GM10266 (cell line): ENCODE measurements around the gene SPIN2A.
"Not testable (repeated sequence)": the region's sequence is repeated elsewhere in the genome, so short reads cannot be mapped to it uniquely, and the experiment has no call there.

Experiments
- DNase-seq: peaks from one replicate; pipeline ENCODE4 v3.0.0; 2012; ENCODE audit errors: extremely low spot score
- TF ChIP-seq, protein P1 (sequence below): IDR thresholded peaks from 2 replicates; pipeline ENCODE4 v1.5.1; 2012; ENCODE audit warnings: mild to moderate bottlenecking, low read depth; ENCODE audit not compliant: control insufficient read depth, insufficient read depth; ENCODE audit errors: missing control alignments

The SPIN2A gene

DNA sequence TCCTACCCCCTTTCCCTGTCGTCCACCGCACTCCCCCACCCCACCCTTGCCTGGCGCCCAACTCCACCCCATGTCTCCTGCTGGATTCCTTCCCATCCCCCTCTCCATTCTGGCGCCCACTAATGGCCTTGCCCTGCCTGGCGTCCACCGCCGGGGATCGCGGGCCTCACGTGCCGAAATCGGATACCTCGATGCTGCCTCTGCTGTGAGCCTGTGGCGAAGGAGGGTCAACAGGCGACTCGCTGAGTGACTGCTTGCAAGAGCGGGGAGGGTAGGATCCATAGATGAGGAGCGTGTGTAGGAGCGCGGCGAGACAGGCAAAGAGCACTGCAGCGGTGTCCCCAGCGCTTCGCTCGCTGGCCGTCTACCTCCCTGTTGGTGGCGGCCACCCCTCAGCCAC, at the start of gene SPIN2A:
SPIN2A (minus strand) TSS at position 325 of the 400 bp plus-strand sequence. CDS start 800 bp downstream, outside the sequence.
- DNase-seq: not testable (repeated sequence)

DNA sequence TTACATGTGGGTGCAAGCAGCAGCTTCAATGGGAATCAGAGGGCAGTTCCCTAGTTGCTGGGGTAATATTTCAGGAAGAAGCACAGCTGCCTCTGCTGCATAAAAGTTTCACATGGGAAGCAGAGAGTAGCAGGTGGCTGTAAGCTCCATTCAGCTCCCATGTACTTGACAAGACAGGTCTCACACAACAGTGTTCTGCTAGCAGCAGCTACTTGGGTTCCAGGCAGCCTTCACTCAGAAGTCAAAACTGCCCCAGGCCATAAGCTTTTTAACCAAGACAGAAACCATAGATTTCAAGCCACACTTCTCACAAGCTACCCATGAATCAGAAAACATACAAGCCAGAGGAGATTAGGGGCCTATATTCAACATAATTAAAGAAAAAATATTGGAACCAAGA, 41.4 kb upstream of the SPIN2A start:
- DNase-seq: no peak
- TF ChIP-seq, protein P1, sequence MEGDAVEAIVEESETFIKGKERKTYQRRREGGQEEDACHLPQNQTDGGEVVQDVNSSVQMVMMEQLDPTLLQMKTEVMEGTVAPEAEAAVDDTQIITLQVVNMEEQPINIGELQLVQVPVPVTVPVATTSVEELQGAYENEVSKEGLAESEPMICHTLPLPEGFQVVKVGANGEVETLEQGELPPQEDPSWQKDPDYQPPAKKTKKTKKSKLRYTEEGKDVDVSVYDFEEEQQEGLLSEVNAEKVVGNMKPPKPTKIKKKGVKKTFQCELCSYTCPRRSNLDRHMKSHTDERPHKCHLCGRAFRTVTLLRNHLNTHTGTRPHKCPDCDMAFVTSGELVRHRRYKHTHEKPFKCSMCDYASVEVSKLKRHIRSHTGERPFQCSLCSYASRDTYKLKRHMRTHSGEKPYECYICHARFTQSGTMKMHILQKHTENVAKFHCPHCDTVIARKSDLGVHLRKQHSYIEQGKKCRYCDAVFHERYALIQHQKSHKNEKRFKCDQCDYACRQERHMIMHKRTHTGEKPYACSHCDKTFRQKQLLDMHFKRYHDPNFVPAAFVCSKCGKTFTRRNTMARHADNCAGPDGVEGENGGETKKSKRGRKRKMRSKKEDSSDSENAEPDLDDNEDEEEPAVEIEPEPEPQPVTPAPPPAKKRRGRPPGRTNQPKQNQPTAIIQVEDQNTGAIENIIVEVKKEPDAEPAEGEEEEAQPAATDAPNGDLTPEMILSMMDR: no peak

DNA sequence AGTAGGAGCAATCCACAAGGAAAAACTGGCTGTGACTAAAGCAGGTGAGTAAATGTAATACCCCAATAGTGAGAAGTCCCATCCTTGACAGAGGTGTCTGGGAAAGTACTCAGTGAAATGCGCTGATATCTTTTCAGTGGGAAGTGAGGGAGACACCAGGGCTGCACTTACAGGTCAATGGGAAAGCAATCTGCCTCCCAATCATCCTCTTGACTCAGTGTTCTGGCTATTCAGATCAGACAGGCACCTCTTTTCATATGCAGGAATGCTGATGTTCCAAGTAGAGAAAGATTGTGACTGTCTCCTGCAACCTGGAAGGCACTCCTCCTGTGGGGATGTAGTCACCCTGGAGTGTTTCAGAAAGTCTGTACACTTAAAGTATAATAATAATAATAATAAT, 39.9 kb upstream of the SPIN2A start:
- DNase-seq: no peak
- TF ChIP-seq, protein P1: no peak

DNA sequence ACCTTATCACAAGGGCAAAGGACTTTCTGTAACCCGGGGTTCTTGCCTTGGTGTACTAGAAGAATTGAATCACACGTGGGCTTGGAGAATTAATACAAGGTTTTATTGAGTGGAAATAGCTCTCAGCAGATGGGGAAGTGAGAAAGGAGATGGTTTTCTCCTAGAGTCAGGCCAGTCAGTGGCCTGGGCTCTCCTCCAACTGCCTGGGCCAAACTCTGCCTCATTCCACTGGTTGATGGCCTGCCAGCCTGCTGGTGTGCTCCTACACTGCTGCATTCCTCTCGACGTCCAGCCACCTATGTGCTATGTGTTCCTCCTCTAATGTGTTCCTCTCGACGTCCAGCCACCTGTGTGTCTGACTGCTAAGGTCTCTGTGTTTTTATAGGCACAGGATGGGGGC, 35.3 kb upstream of the SPIN2A start:
- DNase-seq: no peak
- TF ChIP-seq, protein P1: no peak

DNA sequence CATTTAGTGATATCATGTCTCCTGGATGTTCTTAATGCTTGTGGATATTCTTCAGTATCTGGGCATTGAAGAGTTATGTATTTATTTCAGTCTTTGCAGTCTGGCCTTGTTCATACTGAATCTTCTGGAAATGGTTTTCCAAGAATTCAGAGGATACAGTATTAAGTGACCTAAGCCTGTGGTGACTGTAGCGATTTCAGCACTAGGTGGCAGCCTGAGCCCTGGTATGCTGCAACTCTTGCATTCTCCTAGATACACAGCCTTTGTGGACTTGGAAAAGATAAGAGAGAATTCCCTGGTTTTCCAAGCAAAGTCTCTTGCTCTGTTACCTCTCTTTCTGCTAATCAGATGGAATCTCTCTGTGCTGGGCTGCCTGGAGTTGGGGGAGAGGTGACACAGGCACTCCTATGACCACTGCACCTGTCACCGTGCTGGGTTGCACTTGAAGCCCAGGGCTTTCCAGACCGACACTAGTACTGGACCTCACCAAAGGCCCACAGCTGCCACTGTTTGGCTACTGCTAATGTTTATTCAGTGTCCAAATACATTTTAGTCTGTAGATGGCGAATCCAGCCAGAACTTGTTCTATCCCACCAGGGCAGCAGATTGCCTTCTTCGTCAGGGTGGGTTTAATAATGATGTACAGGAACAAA, 19.3 kb upstream of the SPIN2A start:
- TF ChIP-seq, protein P1: peak; percentile 39
- DNase-seq: no peak

DNA sequence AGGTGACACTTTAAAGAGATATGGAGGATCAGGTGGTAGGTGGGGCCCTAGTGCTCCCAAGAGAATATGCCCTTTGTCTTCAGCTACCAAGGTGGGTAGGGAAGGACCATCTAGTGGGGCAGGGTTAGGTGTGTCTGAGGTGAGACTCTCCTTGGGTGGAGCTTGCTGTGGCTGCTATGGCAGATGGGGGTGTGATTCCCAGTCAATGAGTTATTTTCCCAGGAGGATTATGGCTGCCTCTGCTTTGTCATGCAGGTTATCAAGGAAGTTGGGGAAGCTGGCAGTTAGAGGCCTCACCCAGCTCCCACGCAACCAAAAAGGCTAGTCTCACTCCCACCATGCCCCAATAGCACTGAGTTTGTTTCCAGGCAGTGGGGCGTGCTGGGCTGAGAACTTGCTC, 18.0 kb upstream of the SPIN2A start:
- DNase-seq: no peak

DNA sequence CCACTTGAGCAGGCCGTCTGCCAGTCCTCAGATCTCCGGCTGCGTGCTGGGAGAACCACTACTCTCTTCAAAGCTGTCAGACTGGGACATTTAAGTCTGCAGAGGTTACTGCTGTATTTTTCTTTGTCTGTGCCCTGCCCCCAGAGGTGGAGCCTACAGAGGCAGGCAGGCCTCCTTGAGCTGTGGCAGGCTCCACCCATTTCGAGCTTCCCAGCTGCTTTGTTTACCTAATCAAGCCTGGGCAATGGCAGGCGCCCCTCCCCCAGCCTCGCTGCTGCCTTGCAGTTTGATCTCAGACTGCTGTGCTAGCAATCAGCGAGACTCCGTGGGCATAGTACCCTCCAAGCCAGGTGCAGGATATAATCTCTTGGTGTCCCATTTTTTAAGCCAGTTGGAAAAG, 15.0 kb upstream of the SPIN2A start:
- not testable (repeated sequence) for DNase-seq

More for the DNA sequence above, 18.0 kb upstream of the SPIN2A start:
- TF ChIP-seq, protein P1: no peak

DNA sequence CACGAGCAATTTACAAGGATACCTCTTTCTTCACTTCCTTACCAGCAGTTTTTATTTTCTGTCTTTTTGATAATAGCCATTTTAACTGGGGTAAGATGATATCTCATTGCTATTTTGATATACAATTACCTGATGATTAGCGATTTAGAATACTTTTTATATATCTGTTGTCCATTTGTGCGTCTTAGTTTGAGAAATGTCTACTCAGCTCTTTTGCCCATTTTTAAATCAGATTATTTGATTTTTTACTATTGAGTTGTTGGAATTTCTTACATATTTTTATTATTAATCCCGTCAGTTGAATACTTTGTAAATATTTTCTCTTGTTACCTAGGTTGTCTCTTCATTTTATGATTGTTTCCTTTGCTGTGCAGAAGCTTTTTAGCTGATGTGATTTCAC, 1.5 kb upstream of the SPIN2A start:
- no peak for DNase-seq
- TF ChIP-seq, protein P1: no peak
